HS-5 (cell line): Measurements from ENCODE around the gene FLT3.

Source experiments
- DNase-seq: peaks from one replicate; pipeline ENCODE4 v3.0.0-alpha.2; 2012; ENCODE audit warnings: low read depth

FLT3 gene

DNA sequence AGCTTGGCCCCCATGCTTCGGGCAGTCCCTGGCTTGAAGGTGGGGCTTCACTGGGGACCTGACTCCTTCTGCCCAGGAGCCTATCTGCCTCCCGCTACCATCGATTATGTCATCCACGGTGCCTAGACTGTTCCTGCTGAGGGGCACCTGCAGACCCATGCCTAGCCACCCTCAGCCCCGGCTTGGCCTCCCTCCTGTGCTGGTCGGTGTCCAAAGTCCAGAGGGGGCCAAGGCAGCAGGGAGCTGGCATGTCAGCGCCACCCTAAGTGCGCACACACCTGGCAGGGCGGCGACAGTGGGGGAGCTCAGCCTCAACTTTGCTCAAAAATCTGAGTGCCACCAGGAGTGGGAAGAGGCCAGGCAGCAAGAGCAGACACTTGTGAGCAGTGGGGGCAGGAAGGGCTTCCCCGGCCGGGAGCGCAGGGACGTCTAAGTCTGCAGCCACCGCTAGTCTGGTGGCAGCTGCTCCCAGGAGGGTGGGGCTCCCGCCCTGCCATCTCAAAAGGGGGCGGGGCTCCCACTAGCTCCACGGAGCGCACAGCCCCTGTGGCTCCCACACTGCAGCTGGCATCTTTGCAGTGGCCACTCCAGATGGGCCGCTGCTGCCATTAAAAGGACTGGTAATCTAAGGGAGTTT, 98.4 kb downstream of the FLT3 start:
- no peak for DNase-seq

DNA sequence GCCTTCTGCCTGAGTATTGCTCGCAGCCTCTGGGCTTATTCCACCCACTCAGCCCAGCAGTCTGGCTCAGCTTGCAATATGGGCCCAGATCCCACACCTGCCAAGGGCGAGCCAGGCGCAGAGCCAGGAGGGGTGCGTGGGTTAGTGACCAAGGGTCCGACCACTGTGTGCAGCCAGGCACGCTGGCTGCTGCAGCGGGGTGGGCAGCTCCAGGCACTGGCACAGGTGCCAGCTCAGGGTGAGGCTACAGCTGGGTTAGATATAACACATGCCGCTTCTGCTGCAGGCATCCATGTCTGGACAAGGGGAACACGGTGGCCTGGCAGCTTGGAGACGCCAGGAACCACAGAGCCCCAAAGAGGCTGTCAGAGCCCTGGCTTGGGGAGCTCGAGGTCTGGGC, 99.3 kb downstream of the FLT3 start:
- DNase-seq, result no peak

DNA sequence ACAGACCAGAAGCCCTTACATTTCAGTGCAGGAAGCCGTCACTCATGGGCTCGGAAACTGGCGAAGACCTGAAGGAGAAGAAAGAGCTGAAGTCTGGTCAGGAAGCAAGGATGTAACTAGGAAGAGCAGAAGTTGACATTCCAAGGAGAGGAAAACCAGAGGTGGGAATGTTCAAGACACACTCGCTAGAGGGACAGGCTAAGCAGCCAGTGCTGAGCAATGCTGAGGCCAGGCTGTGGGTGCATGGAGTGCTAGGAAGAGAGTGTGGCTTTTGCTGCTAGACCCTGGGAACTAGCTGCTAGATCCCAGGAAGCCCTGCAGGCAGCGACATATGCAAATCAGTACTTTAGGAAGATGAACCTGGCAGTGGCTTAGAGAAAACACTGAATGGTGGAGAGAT, 99.8 kb downstream of the FLT3 start:
- no peak for DNase-seq

DNA sequence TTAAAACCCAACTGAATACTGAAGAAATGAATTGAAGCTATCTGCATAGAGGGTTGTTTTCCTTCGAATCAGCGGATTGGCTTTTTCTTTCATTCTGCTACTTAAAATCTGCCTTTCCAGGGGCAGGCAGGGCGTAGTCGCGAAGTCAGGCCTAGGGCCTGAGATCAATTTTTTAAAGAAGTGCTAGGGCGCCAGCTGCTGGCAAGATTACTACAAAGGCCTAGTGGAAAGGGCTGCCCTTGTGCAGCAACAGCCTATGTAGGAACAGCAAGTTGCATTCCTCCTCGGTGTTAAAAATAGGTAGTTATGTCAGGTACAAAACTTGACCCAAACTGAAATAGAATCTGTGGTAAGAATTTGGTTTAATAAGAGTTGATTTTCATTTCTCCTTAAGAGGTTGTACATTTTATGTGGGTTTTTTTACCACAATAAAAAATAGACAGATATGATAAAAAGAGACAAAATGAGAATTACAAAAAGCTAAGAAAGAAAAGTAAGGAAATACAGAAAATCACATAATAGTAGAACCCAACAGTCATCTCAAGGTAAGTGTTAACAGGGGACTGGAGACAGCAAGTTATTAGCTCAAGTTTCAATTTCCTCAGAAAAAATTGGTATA, 102.4 kb downstream of the FLT3 start:
- no peak for DNase-seq

DNA sequence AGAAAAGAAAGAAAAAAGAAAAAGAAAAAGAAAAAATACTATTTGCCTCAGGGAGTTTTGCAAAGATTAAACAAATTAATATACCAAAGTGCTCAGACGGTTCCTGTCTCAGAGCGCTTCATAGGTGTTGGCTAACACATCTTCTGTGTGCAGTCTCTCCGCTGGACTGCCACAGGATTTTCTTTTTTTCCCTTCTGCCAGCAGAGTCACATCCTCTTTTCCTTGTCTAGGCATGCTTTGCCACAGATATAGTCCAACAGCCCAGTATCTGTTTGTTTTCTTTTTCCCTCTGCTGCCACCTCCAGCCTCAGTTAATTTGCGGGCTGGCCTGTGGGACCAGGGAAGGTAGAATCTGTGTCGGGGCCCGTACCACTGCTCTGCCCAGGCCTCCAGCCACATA, 108.5 kb downstream of the FLT3 start:
- no peak for DNase-seq

DNA sequence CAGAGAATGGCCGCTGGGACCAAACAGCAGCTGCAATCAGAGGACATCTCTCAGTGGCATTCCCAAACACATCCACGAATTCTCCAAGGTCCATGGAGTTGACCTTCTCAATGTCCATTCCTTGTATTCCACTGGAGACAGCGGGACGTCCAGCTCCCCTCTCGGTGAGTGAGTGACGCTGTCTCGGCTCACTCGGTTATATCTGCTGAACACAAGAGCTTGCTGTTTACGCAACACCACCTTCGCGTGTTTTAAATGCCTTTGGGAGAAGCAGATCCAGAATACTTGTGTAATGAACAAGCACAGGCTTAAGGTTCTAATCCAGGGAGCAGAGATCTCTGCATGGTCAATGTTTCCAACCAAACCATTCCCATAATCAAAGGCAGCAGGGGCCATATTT, 111.9 kb downstream of the FLT3 start, which contains the start of gene URAD:
Gene URAD (minus strand): TSS at position 174 of the 400 bp plus-strand sequence. CDS start 56 bp downstream, at position 118.
- DNase-seq, result no peak

DNA sequence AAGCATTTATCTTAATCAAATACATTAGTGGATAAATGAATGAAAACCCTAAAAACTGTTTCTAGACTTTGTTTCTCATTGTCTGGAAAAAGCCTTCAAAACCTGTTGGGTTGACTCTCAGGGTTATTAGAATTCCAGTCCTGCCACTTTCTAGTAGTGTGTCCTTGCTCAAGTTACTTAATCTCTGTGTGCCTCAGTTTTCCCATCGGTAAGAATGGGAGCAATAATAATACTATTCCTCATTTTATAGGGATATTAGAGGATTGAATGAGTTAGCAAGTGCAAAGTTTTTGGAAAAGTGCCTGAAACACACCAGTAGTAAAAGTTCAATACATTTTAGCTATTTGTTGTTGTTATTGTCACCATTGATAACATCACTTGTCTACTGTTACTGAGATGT, 114.8 kb downstream of the FLT3 start:
- DNase-seq, result no peak

DNA sequence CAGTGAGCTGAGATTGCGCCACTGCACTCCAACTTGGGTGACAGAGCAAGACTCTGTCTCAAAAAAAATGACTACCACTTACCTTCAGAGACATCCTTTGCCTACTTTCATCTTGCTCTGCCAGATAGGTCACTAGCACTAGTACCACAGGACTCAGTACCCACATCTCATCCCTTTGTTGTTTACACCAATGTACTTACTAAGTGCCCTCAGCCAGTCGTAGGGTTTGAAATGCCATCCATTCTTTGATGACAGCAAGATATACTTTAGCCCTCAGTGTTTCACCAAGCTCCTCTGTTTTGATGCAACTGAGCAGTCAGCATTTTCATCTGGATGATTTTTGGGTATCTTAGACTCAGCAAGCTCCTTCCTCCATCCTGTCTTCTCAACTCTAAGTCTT, 118.0 kb downstream of the FLT3 start:
- DNase-seq, result no peak

DNA sequence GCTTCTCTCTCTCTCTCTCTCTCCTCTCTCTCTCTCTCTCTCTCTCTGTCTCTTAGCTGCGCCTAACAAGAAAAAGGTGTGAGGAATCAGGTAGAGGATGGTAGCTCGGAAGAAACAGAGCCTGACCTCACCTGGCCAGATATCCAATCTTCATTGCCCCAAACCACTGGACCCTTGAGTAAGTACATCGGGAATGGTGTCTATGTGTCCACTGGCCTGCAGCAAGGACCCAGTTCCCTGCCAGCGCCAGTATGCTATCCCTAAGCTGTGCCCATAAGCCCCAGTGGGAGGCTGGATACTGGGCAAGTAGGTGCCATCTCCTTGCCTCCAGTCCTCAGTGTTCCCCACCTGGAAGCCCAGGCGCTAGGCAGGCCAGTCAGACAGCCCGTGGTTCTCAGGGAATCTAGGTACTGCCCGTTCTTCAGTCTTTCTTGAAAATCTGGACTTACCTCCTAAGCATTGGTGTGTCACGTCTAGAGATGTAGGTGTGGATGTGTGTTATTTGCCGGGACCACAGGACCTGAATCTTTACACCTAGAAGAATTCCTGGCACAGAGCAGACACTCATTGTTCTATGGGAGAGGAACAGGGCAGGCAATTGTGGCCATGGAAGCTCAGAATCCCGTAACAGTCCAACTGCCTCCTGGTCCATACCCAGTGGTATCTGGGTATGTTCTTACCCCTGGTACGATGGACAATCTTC, 119.2 kb downstream of the FLT3 start:
- no peak for DNase-seq

DNA sequence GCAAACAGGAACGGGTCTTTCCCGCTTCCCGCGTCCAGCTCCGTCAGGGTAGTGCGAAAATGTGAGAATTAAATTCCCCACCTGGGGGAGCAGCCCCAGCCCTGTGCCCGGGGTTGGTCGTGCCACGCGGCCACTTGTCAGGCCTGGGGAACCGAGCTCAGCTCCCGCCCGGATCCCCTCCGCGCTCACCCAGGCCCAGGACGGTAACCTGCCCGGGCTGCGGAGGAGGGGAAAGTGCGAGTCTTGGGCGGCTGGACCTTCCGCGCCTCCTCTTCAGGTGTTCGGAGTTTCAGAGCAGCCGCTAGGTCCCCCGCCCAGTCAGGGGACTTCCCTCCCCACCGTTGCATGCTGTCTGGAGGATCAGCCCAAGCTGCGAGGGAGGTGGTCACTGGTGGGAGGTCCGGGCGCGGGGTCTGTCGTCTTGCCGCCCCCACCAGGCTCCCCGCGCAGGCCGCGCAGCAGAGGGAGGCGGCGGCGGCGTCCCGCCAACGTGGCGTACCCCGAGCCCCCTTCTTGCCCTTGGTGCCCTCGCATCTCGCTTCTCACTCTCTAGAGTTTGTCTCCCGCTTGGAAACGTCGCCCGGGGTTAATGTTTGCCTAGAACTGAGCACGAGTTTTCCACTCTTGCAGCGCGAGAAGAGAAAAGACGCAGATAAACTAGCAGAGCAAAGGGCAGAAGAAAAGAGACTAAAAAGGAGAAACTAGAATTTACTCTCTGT, 119.9 kb downstream of the FLT3 start:
- no peak for DNase-seq

DNA sequence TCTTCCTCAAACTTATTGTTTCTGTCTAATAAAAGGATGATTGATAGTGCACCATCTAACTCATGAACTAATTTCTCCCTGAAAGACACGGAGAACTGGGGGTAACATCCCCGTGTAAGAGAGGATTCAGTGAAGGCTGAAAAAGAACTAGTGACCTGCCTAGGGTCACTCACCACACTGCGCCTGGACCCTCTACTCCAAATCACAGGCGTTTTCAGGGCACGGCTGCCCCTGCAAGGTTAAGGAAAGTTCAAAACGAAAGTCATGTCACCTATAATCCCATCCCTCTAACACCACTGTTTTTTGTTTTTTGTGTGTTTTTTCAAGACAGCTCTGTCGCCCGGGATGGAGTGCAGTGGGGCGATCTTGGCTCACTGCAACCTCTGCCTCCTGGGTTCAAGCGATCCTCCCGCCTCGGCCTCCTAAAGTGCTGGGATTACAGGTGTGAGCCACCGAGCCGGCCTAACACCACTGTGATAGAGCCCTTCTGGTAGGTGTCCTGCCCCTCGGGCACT, 120.6 kb downstream of the FLT3 start:
- no peak for DNase-seq

DNA sequence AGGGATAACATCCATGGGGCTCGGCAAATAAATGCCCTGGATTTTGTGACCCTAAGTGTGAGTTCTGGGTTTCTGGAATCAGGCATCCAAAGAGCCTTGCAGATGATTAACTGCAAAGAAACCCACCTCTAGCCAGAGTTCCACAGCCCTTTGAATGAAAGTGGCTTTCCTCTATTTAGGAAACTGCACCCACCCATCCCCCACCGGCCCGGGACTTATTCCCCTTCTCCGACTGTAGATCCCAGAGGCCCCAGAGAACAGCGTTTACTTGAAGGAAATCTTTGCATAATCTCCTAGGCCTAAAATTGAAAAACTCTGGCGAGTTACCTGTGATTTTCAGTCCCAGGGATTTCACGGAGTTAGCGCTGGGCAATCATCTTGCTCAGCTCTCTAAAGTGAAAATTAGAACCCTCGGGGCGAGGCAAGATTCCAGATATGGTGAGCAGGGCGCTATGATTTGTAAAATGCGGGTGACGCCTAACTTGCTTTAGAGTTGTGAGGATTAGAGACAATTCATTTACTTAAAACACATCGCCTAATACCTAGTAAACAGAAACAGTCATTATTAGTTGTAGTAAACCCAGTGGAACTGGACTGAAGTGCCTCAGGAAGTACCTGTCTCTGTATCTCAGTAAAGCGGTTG, 121.3 kb downstream of the FLT3 start:
- DNase-seq, result no peak

DNA sequence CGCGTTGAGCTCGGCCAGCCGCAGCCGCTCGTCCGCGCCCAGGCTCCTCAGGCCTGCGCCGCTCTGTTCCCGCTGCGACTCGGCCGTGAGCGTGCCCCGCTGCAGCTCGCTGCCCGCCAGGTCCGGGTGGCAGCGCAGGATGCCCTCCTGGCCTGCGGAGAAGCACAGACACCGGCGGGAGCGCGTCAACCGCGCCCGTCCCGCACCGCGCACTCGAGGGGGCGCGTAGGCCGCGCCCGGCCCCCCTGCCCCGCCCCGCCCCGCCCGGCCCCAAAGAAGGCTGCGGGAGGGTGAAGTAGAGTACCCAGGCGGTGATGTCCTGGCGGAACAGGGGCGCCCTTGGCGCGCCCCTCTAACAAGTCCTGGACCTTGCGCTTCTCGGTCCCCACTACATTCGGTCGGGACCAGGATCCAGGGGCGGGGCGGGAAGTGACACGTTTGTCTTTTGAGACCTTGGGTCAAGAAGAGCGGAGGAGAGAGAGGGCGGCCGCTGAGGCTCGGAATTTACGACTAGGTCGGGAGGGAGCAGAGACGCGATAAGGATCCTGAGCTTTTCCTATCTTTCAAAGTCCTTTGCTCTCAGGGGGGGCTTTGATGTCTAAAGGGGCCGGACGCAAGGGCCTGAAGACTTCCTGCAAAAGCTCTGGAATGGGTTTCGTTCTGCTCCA, 121.9 kb downstream of the FLT3 start:
- no peak for DNase-seq

DNA sequence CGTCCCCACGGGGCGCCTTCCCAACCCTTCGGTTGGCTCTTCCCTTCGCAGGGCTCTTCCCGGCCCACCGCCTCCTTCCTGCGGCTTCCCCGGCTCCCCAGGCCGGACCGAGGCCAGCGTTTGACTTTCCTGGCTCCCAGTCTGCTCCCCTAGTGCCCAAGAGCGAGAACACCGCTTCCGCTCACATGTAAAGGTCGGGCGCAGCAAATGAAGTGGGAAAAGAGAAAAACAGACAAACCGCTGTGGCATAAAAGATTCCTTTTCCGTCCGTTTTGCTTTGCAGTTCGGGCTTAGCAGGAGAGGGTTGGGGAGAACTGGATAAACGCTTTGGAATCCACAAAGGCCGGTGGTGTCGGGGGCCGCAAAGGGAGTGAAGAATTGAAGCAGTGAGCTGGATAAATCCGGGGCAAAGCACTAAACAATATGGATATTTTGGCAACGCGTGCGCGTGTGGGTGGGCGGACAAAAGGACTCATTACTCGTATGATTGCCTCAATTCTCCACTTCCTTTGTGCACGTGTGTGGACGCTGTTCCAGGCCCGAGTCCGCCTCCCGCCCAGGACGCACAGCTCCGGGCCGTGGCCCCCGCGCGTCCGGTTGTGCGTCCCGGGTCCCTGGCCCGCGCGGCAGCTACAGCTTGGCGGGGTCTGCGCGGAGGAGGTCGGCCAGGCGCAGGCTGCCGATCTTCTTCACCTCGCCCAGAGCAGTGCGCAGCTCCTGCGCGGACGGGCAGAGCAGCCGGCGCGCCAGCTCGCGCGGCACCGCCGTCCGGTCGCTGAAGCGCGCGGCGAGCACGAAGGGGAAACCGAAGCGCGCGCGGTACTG, 122.7 kb downstream of the FLT3 start:
- no peak for DNase-seq

DNA sequence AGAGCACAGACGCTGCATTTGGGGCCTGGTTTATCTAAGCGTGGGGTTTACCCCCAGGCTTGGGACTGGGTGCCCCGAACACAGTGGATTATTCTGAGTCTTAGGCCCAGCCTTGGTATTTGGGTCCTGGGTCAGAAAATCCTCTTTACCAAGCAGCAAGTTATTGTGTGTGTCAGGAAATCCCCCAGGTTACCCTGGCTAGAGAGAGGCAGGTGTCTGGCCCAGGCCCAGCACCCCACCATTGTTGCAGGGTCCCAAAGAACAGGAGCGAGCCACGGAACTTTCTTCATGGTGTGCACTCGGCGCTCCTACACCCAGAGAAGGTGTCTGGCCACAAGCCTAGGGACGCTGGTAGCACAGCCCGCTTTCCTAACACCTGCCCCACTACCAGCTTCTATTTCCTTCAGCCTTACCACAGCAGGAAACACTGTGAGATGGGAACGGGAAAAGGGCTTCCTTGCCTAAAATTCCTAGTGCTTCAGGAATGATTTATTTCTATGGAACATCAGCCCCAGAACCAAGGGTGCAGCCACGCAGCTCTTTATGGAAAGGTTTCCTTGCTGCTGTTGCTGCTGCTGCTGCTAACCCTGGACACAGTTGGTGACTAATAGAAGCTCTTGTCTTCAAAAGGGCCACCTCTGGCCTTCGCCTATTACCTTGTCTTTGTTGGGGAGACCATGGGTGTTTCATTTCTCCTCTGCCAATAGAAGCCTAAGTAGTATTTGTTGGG, 123.8 kb downstream of the FLT3 start:
- no peak for DNase-seq

DNA sequence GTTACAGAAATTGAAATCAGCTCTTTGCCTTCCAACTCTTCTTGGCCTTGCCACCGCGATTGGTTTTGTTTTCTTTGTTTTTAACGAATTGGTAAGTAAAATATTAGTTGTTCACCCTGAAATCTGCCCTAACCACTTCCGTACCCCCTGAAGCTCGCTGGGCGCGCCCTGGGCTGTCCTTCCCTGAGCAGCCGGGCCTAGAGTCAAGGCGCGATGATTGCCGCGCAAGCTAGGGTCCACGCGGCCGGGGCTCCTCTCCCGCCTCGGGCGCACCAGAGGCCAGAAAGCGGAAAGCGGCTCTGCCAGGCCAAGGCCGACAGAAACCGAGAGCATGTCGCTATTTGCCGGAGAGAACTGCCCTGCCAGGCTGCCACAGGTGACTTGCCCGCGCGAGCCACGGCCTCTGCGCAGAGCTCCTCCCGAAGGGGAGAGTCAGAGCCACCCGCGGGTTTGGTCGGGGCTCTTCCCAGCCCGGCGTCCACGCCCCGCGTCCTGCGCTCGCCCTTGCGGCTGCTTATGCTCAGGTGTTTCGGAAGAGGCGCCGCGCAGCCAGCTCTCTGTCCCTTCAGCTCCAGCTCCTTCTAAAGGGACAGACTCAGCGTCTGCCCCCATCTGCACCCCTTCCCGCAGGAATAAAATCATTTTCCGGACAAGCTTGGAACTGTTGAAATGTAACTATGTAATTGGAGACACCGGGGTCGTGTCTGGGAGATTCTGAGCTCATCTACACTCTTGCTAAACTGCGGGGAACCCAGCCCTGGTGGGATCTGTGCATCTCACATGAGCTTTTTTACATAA, 124.6 kb downstream of the FLT3 start:
- no peak for DNase-seq

DNA sequence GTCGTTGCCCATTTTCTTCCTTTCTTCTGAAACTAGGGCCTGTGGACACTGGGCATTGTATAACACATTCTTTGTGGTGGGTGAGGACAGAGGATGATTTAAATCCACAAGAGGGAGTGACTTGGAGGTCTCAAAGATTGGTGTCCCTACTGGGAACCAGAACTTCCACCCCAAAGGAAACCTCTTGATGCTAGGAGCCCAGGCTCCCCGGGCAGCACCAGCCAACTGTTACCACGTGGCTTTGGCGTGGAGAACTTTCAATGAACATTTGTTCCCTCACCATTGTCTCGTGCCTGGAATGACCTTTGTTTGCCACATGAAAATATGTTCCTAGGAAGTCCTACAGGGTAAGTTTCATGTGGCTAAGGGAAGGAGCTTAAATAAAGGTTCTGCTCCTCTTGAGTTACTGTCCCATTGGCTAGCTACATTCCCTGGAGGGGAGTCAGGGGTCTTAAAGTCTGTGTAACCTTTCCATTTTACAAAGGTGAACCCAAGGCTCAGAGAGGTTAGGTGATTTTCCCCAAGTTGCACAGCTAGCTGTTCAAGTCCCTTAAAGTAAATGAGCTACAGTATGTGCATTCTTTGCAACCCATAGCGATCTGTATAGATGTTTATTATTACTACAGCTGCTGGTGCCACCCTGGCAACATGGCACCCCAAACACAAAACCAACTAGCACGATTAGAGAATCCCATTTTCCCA, 126.3 kb downstream of the FLT3 start:
- DNase-seq, result no peak

DNA sequence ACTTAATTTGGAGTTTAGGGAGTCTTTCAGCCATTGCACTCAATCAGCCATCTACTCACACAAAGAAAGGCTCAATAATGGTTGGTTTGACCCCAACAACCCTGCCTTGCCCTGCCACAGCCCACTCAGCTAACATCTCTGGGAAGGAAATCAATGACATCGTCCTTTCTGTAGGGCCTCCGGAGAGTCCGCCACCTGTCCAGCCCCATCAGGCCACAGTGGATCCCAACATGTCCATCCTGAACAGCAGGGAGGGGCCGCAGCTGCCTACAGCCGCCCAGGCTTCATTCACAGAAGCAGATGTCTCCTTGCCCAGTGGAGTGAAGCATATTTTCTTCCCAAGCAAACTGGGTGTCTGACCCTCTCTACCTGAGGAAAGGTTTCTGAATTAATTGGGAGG, 127.1 kb downstream of the FLT3 start:
- no peak for DNase-seq

DNA sequence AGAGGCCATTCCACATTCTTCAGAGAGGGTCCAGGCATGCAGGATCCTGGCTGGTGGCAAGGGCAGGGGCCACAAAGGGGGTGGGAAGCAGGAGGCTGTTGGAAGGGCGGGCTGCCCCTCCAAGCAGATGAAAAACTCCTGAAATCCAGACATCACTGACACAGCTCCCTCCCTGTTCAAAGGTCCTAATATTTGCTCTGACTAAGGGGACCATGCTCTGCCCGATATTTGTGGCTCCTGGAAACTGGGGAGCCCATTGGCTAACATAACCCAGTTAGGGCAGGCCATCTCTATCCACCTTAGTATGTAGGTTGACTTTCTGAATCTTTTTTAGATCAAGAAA, 127.9 kb downstream of the FLT3 start:
- no peak for DNase-seq
